NCI-H1436 (cell line): ENCODE data around the gene CAPRIN2.

Source experiments
- DNase-seq: peaks from one replicate; lab custom pipeline; 2025; lab: John Stamatoyannopoulos, UW

Gene CAPRIN2, protein sequence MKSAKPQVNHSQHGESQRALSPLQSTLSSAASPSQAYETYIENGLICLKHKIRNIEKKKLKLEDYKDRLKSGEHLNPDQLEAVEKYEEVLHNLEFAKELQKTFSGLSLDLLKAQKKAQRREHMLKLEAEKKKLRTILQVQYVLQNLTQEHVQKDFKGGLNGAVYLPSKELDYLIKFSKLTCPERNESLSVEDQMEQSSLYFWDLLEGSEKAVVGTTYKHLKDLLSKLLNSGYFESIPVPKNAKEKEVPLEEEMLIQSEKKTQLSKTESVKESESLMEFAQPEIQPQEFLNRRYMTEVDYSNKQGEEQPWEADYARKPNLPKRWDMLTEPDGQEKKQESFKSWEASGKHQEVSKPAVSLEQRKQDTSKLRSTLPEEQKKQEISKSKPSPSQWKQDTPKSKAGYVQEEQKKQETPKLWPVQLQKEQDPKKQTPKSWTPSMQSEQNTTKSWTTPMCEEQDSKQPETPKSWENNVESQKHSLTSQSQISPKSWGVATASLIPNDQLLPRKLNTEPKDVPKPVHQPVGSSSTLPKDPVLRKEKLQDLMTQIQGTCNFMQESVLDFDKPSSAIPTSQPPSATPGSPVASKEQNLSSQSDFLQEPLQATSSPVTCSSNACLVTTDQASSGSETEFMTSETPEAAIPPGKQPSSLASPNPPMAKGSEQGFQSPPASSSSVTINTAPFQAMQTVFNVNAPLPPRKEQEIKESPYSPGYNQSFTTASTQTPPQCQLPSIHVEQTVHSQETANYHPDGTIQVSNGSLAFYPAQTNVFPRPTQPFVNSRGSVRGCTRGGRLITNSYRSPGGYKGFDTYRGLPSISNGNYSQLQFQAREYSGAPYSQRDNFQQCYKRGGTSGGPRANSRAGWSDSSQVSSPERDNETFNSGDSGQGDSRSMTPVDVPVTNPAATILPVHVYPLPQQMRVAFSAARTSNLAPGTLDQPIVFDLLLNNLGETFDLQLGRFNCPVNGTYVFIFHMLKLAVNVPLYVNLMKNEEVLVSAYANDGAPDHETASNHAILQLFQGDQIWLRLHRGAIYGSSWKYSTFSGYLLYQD

DNA sequence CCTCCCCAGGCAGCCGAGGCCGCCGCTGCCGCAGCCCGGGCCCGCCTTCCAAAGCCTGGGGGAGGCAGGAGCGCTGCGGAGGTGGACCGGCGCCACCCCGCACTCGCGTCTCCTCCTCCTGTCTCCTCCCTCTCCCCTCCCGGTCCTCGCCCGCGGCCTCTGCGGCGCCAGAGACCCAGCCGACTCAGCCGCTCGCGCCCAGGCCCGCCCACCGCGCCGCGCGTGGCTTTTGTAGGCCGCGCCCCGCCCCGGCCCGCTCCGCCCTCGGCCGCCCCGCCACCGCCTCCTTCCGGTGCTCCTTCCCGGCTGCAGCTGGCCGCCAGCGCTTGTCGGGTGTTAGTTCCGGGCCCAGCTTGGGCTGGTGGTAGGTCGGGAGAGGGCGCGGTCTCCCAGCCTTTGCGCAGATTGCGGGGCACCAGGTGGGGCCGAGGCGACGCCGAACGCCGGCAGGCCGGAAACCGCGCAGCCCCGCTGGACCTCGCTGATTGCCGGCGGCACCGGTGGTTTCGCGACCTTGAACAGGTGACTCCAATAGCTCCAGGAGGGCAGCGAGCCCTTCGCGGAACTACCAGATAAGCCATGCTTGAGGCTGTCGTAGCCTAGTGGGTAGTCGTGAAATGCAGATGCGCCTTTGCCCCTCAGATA is at the start of gene CAPRIN2:
TSS of gene CAPRIN2 (minus strand) at position 202 of the 645 bp plus-strand sequence. CDS start 1,431 bp downstream, outside the sequence.
- DNase-seq, result peak; percentile 90

- no peak for DNase-seq
Measured at GRCh38 chr12:30797689-30798088, 42.9 kb upstream of the CAPRIN2 start.

GRCh38 chr12:30796891-30797371 is 42.2 kb upstream of the CAPRIN2 start:
- no peak for DNase-seq

DNA sequence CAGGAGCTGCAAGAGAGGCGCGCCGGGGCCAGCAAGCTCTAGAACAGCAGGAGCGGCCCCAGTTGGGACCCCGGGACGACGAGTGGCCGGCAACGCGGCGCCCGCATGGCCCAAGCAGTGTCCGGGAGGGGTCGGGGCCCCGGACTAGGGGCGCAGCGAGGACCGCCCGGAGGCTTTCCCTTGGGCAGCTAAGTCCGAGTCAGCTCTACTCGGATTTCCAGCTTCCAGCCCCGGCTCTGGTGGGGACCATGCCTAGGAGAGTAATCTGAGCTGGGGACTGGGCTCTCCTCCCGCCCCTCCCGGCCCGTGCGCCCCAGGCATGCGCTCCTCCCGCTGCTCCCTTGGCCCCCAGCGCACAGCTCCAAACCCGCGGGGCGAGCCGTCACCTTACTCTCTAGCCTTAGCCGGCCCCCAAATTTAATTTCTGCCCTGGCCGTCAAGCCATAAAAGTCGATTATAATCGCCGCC is 41.6 kb upstream of the CAPRIN2 start:
- no peak for DNase-seq

DNA sequence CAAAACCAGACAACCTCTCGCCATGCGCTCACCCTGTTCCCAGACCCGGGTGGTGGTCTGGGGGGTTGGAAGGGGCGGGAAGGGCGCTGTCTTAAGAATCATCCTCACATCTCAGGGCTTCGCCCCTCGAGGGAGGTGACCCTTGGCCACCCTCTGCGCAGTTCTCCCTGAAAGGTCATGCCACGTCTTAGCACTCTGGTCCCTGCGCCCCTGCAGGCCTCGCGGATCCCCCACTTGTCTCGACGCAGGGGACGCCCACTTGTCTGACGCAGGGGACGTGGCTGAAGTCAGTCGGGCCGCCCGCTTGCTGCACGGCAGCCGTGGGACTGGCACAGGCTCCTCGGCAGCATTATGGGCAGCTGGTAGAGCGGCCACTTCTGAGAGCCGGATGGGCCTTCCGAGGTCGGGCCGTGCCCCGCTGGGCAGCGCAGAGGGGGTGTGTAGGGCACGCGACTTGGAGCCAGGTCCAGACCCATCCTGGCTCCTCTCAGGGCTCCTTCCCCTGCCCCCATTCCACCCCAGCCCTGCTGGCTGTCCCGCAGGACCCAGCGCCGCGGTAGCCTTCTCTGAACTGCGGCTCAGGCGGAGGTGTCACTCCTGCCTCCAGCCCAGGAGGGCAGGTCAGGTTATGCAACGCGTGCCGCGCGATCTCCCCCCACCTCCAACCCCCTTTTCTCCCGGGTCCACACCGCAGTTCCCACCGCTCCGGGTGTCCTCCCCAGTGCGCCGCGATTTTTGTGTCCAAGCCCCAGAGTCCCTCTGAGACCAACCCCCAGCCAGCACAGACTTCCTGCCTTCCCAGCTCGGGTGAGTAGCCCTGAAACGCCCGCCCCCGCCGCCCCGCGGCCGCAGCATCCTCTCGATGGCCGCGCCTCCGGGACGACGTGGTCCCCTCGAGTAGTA is 40.9 kb upstream of the CAPRIN2 start:
- DNase-seq, result peak; percentile 5

DNA sequence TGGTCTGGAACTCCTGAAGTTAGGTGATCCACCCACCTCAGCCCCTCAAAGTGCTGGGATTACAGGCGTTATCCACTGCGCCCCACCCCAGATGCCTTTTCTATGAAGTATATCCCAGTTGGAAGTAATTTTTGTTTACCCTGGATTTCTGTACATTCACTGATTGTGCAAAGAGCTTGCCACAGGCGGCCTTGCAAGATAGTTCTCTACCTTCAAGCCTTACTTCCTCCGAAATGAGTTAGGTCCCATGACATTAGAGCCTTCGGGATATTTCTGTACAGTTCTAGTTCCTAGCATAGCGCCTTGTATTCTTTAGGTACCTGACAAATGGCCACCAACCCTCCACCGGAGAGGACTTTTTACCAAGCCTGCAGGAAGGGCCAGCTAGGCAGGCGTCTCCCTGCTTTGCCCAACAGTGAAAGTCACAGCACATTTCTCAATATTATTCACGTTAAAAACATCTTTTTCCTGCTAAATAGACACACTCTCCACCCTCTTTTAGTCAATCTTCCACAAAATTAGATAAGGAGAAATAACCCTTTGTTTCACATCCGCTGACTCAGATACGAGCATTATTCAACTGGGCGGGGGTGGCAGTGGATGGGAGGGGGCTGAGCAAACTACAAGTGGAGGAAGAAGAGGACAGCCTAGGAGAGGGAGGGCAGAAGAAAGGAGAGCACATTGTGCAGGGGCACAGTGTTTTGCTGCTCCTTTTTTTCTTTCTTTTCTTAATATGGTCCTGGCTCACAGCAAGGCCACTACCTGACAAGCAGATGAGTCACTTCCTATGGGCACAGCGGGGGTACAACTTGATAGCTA is 40.0 kb upstream of the CAPRIN2 start:
- DNase-seq, result no peak

- no peak for DNase-seq
Measured at GRCh38 chr12:30794020-30794419, 39.3 kb upstream of the CAPRIN2 start.

DNA sequence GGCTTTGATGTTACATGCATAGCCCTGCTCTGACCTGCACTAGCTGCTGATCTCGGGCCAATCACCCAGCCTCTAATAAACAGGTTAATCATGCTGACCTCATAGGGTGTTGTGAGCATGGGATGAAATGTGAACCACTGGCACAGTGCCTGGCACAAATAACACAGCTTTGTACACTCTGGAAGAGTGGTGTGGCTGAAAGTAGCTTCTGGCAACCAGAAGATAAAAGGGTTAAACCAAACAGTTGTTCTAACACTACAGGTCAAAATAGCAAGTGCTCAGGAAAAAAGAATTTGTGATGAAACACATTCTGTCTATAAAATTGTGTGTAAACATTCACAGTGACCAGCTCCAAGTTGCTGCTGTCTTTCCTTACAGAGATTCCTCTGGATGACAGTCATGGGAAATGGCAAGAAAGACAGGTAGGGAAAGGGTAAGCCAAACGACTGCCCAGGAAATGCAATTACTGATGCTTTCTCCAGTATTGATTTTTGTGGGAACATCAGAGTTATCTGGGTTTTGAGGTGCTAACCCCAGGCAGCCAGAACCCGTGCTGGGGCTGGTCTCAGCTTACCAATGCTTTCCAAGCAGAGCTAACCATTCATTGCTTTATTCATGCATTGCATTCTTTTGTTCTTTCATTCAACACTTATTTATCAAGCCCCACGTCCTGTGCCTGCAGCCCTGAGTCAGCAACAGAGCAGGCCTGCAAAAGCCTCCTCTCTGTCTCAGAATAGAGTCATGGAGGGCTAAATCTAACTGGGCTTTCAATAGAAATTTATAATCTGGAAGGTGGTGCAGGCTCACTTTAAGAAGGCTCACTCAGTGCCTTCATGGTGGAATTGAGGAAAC is 38.1 kb upstream of the CAPRIN2 start:
- no peak for DNase-seq

DNA sequence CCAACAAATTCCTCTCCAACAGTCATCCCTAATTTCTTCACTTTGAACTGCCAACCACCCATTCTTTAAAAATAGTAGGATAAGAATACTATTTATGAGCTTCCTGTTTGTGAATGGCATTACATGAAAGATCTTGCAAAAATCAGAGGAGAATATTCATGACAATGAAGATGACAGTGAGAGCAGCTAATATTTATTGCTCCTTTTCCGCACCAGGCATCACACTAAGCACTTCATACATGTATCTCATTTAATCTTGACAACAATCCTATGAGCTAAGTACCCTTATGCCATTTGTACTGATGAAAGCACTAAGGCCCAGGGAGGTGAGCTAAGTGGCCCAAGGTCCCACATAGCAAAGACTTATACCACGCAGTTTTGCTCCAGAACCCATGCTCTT is 37.3 kb upstream of the CAPRIN2 start:
- DNase-seq, result no peak

DNA sequence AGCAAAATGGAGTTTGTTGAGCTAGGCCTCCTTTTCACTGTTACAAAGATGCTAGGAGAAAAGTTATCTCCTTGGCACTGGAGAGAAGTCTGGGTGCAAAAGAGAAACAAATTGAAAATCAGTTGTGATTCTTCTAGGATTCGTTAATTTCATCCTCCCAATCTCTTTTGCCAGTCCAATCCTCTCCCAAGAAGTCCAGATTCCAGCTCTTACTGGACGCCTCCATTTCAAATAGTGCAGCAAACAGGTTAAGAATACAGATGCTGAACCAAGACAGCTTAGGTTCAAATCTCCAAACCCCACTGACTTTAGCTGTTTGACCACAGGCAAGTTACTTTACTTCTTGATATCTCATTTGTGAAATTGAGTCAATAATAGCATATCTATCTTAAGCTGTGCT is 34.0 kb upstream of the CAPRIN2 start:
- DNase-seq, result no peak

GRCh38 chr12:30785630-30786029 is 30.9 kb upstream of the CAPRIN2 start:
- DNase-seq, result no peak

GRCh38 chr12:30784508-30784907 is 29.8 kb upstream of the CAPRIN2 start:
- DNase-seq, result no peak

- no peak for DNase-seq
Measured at GRCh38 chr12:30783946-30784345, 29.2 kb upstream of the CAPRIN2 start.

DNA sequence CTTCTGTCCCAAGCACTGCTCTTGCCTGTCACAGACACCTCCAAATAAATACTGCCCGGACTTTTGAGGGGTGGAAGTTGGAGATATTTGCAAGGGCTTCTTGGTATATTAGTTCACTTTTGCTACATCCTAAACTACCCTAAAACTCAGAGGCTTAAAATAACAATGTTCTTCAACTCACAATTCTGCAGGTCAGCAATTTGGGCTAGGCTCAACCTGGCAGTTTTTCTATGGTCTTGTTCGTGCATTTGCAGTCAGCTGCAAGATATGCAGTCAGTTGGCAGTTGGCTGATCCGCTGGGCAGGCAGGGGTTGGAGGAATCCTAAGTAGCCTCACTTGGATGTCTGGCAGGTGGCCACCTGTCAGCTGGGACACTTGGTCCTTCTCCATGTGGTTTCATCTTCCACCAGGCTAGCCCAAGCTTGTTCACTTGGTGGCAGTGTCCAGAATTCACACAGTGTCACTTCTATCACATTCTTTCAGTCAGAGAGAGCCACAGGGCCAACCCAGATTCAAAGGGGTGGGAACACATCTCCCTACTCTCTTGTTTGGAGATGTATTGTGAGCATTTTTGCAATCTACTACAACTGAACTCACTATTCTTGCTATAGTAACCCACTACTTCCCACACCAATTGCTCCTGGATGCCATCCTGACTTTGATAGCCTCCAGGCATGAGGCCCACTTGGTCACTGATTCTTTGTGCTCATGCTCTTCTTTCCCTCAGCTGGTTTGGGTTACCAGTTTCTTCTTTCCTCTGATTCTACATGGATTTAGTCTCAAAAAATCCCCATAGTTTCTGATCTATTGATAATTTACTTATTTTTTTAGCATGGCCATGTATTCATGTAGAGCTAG is 27.8 kb upstream of the CAPRIN2 start:
- DNase-seq, result no peak

GRCh38 chr12:30779578-30779977 is 24.8 kb upstream of the CAPRIN2 start:
- no peak for DNase-seq

- no peak for DNase-seq
Measured at GRCh38 chr12:30779178-30779577, 24.4 kb upstream of the CAPRIN2 start.

DNA sequence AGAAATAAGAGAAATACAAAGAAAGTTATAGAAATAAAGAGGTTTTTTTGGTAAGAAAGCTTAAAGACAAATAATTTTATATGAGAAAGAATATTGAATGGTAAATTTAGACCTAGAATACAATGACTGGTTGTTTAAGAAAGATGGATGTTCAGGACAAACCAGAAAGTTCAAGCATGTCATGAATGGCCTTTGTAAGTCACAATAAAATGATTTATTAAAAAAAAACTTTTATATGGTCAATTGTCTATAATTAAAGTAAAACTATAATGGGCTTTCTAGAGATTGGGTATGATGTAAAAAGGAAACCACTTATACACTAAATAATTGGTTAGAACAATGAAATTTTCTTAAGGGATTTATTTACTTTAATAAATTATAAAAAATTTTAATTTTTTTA is 19.8 kb upstream of the CAPRIN2 start:
- no peak for DNase-seq

DNA sequence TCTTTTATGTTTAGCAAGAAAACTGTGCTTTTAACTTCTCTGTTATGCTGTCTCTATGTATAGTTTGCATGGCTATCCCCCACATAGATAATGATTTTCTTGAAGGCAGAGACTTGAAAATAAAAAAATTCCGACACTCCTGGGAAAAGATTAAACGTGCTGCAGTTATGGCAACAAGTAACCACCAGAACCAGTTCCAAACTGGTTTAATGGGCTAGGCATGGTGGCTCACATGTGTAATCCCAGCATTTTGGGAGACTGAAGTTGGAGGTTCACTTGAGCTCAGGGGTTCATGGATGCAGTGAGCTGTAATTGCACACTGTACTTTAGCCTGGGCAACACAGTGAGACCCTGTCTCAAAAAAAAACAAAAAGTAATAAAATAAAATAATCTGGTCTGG is 15.1 kb upstream of the CAPRIN2 start:
- DNase-seq, result no peak
